Thyroid gland (tissue), 4 donors: Measurements from ENCODE around the gene BAK1. TPM values are rescaled to one million over a fixed set of nuclear protein-coding genes. Genes with fewer than 3 reads are reported as not detected.

ENCODE experiments used
- DNase-seq, 2 donors: peaks; one replicate each; pipeline ENCODE4 v3.0.0-alpha.2; 2019
- H3K27ac ChIP-seq, 3 donors: fragments of 200-600 bp; sonication (generic); 1 replicate in 2 of 3; 2 replicates in 1 of 3; pipeline ENCODE4 v1.5.1; 2016 to 2019; ENCODE audit warnings: mild to moderate bottlenecking in 1 of 3, moderate library complexity in 1 of 3
- H3K27me3 ChIP-seq: fragments of 200-600 bp; sonication (generic); one replicate; pipeline ENCODE4 v1.5.1; 2019
- H3K36me3 ChIP-seq, 2 donors: fragments of 200-600 bp; sonication (generic); one replicate each; pipeline ENCODE4 v1.5.1; 2016 to 2019
- H3K4me1 ChIP-seq, 2 donors: fragments of 200-600 bp; sonication (generic); one replicate each; pipeline ENCODE4 v1.5.1; 2017 to 2019
- H3K4me3 ChIP-seq, 3 donors: fragments of 200-600 bp; sonication (generic); replicated peaks in 1 of 3; 1 replicate in 2 of 3; 2 replicates in 1 of 3; pipeline ENCODE4 v1.5.1; 2016; ENCODE audit warnings: mild to moderate bottlenecking in 1 of 3
- H3K9me3 ChIP-seq: fragments of 200-600 bp; sonication (generic); one replicate; pipeline ENCODE4 v1.5.1; 2017
- POLR2A ChIP-seq, 2 donors: fragments of 450-650 bp; IDR thresholded peaks; one replicate each; pipeline ENCODE4 v1.6.1; 2017; ENCODE audit warnings: antibody characterized with exemption in 2 of 2, mild to moderate bottlenecking in 2 of 2, moderate library complexity in 1 of 2
- WGBS, 2 donors: methylation state at CpG; one replicate each; pipeline ENCODE4 v1.1.5; 2017; 5-methylcytosine and 5-hydroxymethylcytosine counted together
- intact Hi-C: fragments of 100-400 bp; cut with DNase I; formaldehyde crosslinking; loops from one replicate; pipeline ENCODE4 v1.15.1; 2023
- total RNA-seq, 4 donors: library from RNA; depleted of rRNA; stranded (reverse); fragments of >200 nt; gene quantifications; one replicate each; pipeline ENCODE4 v1.2.3, GENCODE V29; 2016
- TF ChIP-seq, protein P1 (sequence below), 6 experiments: fragments of 200-600 bp in 3 of 6; fragments of 450-650 bp in 3 of 6; sonication (generic) in 3 of 6; IDR thresholded peaks; one replicate each; pipeline ENCODE4 v1.5.1; 2016 to 2019; ENCODE audit warnings: antibody characterized with exemption in 6 of 6, mild to moderate bottlenecking in 2 of 6, inconsistent platforms in 1 of 6, moderate library complexity in 1 of 6

Gene BAK1
- total RNA-seq, 4 donors from 2014 or later, result 2.3 to 8.5 (median 4.6) TPM

DNA sequence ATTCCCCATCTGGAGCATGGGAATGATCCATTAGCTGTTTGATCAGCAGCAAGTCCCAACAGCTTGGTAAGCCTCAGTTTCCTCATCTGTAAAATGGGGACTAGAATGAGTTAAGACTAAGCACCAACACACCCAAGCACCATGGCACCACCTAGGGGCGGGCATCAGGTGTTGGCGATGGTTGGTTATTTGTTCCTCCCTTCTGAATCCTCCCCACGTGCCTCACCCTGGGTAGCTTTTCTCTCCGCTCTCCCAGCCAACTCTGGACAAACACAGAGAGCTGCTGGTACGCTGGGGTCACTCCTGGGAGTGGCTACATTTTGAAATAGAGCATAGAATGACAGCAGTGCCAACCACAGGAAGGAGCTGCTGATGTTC, 27.7 kb upstream of the BAK1 start:
- 76 to 81% methylated on average over 5 of the region's 5 CpGs for WGBS, 2 donors
- Histone ChIP-seq H3K36me3 (no peaks in the 10 kb centered on the region), H3K27me3 (no peaks in the 10 kb centered on the region), H3K4me3 (no peak overlapping the region), H3K4me1 (peaks cover 16 to 34% of the 10 kb centered on the region in 2 donors), H3K9me3 (no peaks in the 10 kb centered on the region), H3K27ac (no peak overlapping the region)
- no peak for TF ChIP-seq POLR2A (IDR thresholded peaks at IDR 0.05)
- TF ChIP-seq, protein P1, sequence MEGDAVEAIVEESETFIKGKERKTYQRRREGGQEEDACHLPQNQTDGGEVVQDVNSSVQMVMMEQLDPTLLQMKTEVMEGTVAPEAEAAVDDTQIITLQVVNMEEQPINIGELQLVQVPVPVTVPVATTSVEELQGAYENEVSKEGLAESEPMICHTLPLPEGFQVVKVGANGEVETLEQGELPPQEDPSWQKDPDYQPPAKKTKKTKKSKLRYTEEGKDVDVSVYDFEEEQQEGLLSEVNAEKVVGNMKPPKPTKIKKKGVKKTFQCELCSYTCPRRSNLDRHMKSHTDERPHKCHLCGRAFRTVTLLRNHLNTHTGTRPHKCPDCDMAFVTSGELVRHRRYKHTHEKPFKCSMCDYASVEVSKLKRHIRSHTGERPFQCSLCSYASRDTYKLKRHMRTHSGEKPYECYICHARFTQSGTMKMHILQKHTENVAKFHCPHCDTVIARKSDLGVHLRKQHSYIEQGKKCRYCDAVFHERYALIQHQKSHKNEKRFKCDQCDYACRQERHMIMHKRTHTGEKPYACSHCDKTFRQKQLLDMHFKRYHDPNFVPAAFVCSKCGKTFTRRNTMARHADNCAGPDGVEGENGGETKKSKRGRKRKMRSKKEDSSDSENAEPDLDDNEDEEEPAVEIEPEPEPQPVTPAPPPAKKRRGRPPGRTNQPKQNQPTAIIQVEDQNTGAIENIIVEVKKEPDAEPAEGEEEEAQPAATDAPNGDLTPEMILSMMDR (IDR thresholded peaks at IDR 0.05), result peak in 3 of 6 experiments; percentile 23 to 33 (median 28)
- intact Hi-C loops, result no loop called here
- no peak for DNase-seq

- Histone ChIP-seq H3K9me3 (no peaks in the 10 kb centered on the region), H3K36me3 (no peaks in the 10 kb centered on the region), H3K27me3 (no peaks in the 10 kb centered on the region), H3K4me3 (no peak overlapping the region), H3K27ac (no peak overlapping the region), H3K4me1 (peaks cover 16 to 39% of the 10 kb centered on the region in 2 donors)
- no peak for DNase-seq
- intact Hi-C loops, result no loop called here
- TF ChIP-seq, protein P1 (IDR thresholded peaks at IDR 0.05), result no peak
- no peak for TF ChIP-seq POLR2A (IDR thresholded peaks at IDR 0.05)
- WGBS, 2 donors, result 74 to 90% methylated on average over 5 to 8 of the region's 8 CpGs
Measured at GRCh38 chr6:33607126-33607783, 27.2 kb upstream of the BAK1 start.

- WGBS, 2 donors, result 93 to 99% methylated on average over 2 of the region's 2 CpGs
- no peak for TF ChIP-seq POLR2A (IDR thresholded peaks at IDR 0.05)
- TF ChIP-seq, protein P1 (IDR thresholded peaks at IDR 0.05), result no peak
- H3K36me3 ChIP-seq, result no peaks in the 10 kb centered on the region
- H3K4me1 ChIP-seq, result peaks cover 16 to 39% of the 10 kb centered on the region in 2 donors
- no peak overlapping the region for H3K27ac ChIP-seq
- intact Hi-C loops, result no loop called here
- DNase-seq, result no peak
- H3K4me3 ChIP-seq, result no peak overlapping the region
- H3K9me3 ChIP-seq, result no peaks in the 10 kb centered on the region
- no peaks in the 10 kb centered on the region for H3K27me3 ChIP-seq
Measured at GRCh38 chr6:33606642-33607041, 26.6 kb upstream of the BAK1 start.

- intact Hi-C loops, result no loop called here
- Histone ChIP-seq H3K27ac (no peak overlapping the region), H3K4me3 (no peak overlapping the region), H3K36me3 (no peaks in the 10 kb centered on the region), H3K27me3 (no peaks in the 10 kb centered on the region), H3K9me3 (no peaks in the 10 kb centered on the region), H3K4me1 (peaks cover 3 to 25% of the 10 kb centered on the region in 2 donors)
- TF ChIP-seq POLR2A (IDR thresholded peaks at IDR 0.05), result no peak
- TF ChIP-seq, protein P1 (IDR thresholded peaks at IDR 0.05), result no peak
- DNase-seq, result no peak
- 90 to 97% methylated on average over 4 of the region's 4 CpGs for WGBS, 2 donors
Measured at GRCh38 chr6:33604941-33605854, 25.1 kb upstream of the BAK1 start.

DNA sequence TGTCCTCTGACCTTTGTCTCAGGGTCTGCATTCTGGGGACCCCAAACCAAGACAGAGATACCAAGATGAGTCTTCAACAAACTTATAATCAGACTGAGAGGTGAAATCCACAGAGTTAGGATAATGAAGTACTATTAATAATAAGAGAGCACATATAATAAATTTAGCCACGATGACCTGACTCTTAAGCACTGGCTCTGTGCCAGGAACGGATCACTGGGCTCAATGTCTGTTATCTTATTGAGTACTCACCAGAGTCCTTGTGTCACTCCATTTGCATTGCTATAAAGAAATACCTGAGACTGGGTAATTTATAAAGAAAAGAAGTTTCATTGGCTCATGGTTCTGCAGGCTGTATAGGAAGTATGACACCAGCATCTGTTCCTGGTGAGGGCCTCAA, 22.1 kb upstream of the BAK1 start:
- intact Hi-C loops, result no loop called here
- no peaks in the 10 kb centered on the region for H3K27me3 ChIP-seq
- H3K4me3 ChIP-seq, result no peak overlapping the region
- DNase-seq, result peak; percentile 61 to 70
- H3K27ac ChIP-seq, result no peak overlapping the region
- TF ChIP-seq, protein P1 (IDR thresholded peaks at IDR 0.05), result no peak
- no peak for TF ChIP-seq POLR2A (IDR thresholded peaks at IDR 0.05)
- peaks cover 6 to 31% of the 10 kb centered on the region in 2 donors for H3K4me1 ChIP-seq
- 5 to 14% methylated on average over 2 of the region's 2 CpGs for WGBS, 2 donors
- no peaks in the 10 kb centered on the region for H3K36me3 ChIP-seq
- H3K9me3 ChIP-seq, result no peaks in the 10 kb centered on the region
